GM23338 (cell line): Measurements from ENCODE around the gene YPEL2.

Source experiments
- CTCF ChIP-seq, 2 experiments: fragments of 200-600 bp in 1 of 2; sonication (generic) in 1 of 2; conservative IDR thresholded peaks; 2 replicates each; pipeline versions ENCODE4 v1.5.1 to v1.6.1; 2016 to 2017; ENCODE audit warnings: antibody characterized with exemption in 2 of 2, low read depth in 2 of 2, mild to moderate bottlenecking in 2 of 2, moderate library complexity in 1 of 2
- EZH2 ChIP-seq: fragments of 200-600 bp; sonication (generic); IDR thresholded peaks from one replicate; pipeline ENCODE4 v1.8.0; 2017; ENCODE audit warnings: antibody characterized with exemption, mild to moderate bottlenecking, low read depth; ENCODE audit not compliant: unreplicated experiment
- EZH2phosphoT487 ChIP-seq: fragments of 200-600 bp; sonication (generic); IDR thresholded peaks from one replicate; pipeline ENCODE4 v1.8.1; 2018; ENCODE audit warnings: antibody characterized with exemption; ENCODE audit not compliant: unreplicated experiment
- ZNF331 ChIP-seq: fragments of 250-450 bp; sonication (Bioruptor Pico); IDR thresholded peaks from 2 replicates; pipeline ENCODE4 v1.5.0; 2020; ENCODE audit warnings: low read depth, mild to moderate bottlenecking, moderate library complexity
- TF ChIP-seq, protein P1 (sequence below): IDR thresholded peaks from one replicate; pipeline ENCODE4 v1.6.1; 2018; ENCODE audit warnings: antibody characterized with exemption; ENCODE audit not compliant: unreplicated experiment

GRCh38 chr17:59399914-59400313 lies 68.5 kb downstream of the YPEL2 start:
- TF ChIP-seq CTCF (conservative IDR thresholded peaks at IDR 0.05; ENCODE audit: low read depth in 2 of 2) = no peak
- TF ChIP-seq, protein P1, sequence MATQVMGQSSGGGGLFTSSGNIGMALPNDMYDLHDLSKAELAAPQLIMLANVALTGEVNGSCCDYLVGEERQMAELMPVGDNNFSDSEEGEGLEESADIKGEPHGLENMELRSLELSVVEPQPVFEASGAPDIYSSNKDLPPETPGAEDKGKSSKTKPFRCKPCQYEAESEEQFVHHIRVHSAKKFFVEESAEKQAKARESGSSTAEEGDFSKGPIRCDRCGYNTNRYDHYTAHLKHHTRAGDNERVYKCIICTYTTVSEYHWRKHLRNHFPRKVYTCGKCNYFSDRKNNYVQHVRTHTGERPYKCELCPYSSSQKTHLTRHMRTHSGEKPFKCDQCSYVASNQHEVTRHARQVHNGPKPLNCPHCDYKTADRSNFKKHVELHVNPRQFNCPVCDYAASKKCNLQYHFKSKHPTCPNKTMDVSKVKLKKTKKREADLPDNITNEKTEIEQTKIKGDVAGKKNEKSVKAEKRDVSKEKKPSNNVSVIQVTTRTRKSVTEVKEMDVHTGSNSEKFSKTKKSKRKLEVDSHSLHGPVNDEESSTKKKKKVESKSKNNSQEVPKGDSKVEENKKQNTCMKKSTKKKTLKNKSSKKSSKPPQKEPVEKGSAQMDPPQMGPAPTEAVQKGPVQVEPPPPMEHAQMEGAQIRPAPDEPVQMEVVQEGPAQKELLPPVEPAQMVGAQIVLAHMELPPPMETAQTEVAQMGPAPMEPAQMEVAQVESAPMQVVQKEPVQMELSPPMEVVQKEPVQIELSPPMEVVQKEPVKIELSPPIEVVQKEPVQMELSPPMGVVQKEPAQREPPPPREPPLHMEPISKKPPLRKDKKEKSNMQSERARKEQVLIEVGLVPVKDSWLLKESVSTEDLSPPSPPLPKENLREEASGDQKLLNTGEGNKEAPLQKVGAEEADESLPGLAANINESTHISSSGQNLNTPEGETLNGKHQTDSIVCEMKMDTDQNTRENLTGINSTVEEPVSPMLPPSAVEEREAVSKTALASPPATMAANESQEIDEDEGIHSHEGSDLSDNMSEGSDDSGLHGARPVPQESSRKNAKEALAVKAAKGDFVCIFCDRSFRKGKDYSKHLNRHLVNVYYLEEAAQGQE = no peak
- no peak for TF ChIP-seq EZH2phosphoT487
- TF ChIP-seq ZNF331 (CRISPR knock-in tag) = no peak
- no peak for TF ChIP-seq EZH2
